Tibial artery (tissue), 4 donors: ENCODE results near the gene VAPA.

Experiments used
- DNase-seq, 2 donors: peaks; one replicate each; pipeline ENCODE4 v3.0.0-alpha.2; 2019
- H3K27ac ChIP-seq, 2 donors: fragments of 200-600 bp; sonication (generic) in 1 of 2; 1 replicate in 1 of 2; 2 replicates in 1 of 2; pipeline ENCODE4 v1.5.1; 2018 to 2019; ENCODE audit warnings: mild to moderate bottlenecking in 1 of 2
- H3K27me3 ChIP-seq, 2 donors: fragments of 200-600 bp; sonication (generic) in 1 of 2; one replicate each; pipeline versions ENCODE4 v1.5.1 to v1.6.0; 2016 to 2019
- H3K36me3 ChIP-seq, 3 donors: fragments of 200-600 bp; sonication (generic) in 2 of 3; one replicate each; pipeline ENCODE4 v1.5.1; 2016 to 2019; ENCODE audit warnings: mild to moderate bottlenecking in 2 of 3
- H3K4me1 ChIP-seq, 4 donors: fragments of 200-600 bp; sonication (generic) in 2 of 4; 1 replicate in 3 of 4; 2 replicates in 1 of 4; pipeline ENCODE4 v1.5.1; 2016 to 2019
- H3K4me3 ChIP-seq, 2 donors: fragments of 200-600 bp; sonication (generic) in 1 of 2; 1 replicate in 1 of 2; 2 replicates in 1 of 2; pipeline ENCODE4 v1.5.1; 2018 to 2019; ENCODE audit warnings: mild to moderate bottlenecking in 2 of 2
- H3K9me3 ChIP-seq, 3 donors: fragments of 200-600 bp; sonication (generic) in 1 of 3; one replicate each; pipeline ENCODE4 v1.5.1; 2016 to 2019
- CTCF ChIP-seq, 2 experiments: fragments of 200-600 bp in 1 of 2; fragments of 450-650 bp in 1 of 2; IDR thresholded peaks; one replicate each; pipeline ENCODE4 v1.5.1; 2017 to 2019; ENCODE audit warnings: antibody characterized with exemption in 2 of 2, mild to moderate bottlenecking in 1 of 2, moderate library complexity in 1 of 2
- intact Hi-C: fragments of 100-400 bp; cut with DNase I; formaldehyde crosslinking; loops from one replicate; pipeline ENCODE4 v1.15.0; 2023; ENCODE audit warnings: low total_unique reads

The VAPA gene

GRCh38 chr18:9916808-9917207, 3.0 kb downstream of the VAPA start:
- intact Hi-C loops, result loop anchor here (10.0 kb wide), 3 partner anchors 112 to 302 kb away; partner anchors contain the start of genes PPP4R1 and RAB31
- peaks cover 0 to 65% (median 41%) of the 10 kb centered on the region in 4 donors for H3K4me1 ChIP-seq
- H3K27ac ChIP-seq, result peak overlapping the region; percentile 96 to 100
- H3K36me3 ChIP-seq, result no peaks in the 10 kb centered on the region
- H3K4me3 ChIP-seq, result peak overlapping the region; percentile 90 to 99
- H3K9me3 ChIP-seq, result no peaks in the 10 kb centered on the region
- no peak for DNase-seq
- no peak for TF ChIP-seq CTCF (IDR thresholded peaks at IDR 0.05)
- no peaks in the 10 kb centered on the region for H3K27me3 ChIP-seq

GRCh38 chr18:9918016-9918680, 4.3 kb downstream of the VAPA start:
- no peak for TF ChIP-seq CTCF (IDR thresholded peaks at IDR 0.05)
- intact Hi-C loops, result loop anchor here (10.0 kb wide), 3 partner anchors 113 to 303 kb away; partner anchors contain the start of genes PPP4R1 and RAB31
- no peaks in the 10 kb centered on the region for H3K36me3 ChIP-seq
- H3K4me3 ChIP-seq, result peak overlapping the region in 1 of 2 donors; percentile 0
- H3K9me3 ChIP-seq, result no peaks in the 10 kb centered on the region
- H3K27ac ChIP-seq, result peak overlapping the region; percentile 42 to 44
- no peak for DNase-seq
- H3K4me1 ChIP-seq, result peaks cover 0 to 73% (median 44%) of the 10 kb centered on the region in 4 donors
- no peaks in the 10 kb centered on the region for H3K27me3 ChIP-seq

- H3K9me3 ChIP-seq, result no peaks in the 10 kb centered on the region
- H3K36me3 ChIP-seq, result no peaks in the 10 kb centered on the region
- H3K27ac ChIP-seq, result no peak overlapping the region
- intact Hi-C loops, result loop anchor here (10.0 kb wide), 3 partner anchors 115 to 305 kb away; partner anchors contain the start of genes PPP4R1 and RAB31
- DNase-seq, result no peak
- H3K27me3 ChIP-seq, result no peaks in the 10 kb centered on the region
- peaks cover 0 to 88% (median 47%) of the 10 kb centered on the region in 4 donors for H3K4me1 ChIP-seq
- no peak for TF ChIP-seq CTCF (IDR thresholded peaks at IDR 0.05)
- H3K4me3 ChIP-seq, result no peak overlapping the region
Observed at GRCh38 chr18:9919564-9920232, 5.9 kb downstream of the VAPA start.

GRCh38 chr18:9922592-9923311, 8.9 kb downstream of the VAPA start:
- Histone ChIP-seq H3K27me3 (no peaks in the 10 kb centered on the region), H3K36me3 (no peaks in the 10 kb centered on the region), H3K27ac (peak overlapping the region in 1 of 2 donors; percentile 41), H3K4me3 (no peak overlapping the region), H3K4me1 (peaks cover 0 to 98% (median 58%) of the 10 kb centered on the region in 4 donors), H3K9me3 (no peaks in the 10 kb centered on the region)
- no peak for DNase-seq
- intact Hi-C loops, result no loop called here
- no peak for TF ChIP-seq CTCF (IDR thresholded peaks at IDR 0.05)

- Histone ChIP-seq H3K27ac (peak overlapping the region; percentile 52 to 64), H3K4me3 (no peak overlapping the region), H3K36me3 (no peaks in the 10 kb centered on the region), H3K9me3 (no peaks in the 10 kb centered on the region), H3K4me1 (peaks cover 0 to 98% (median 44%) of the 10 kb centered on the region in 4 donors), H3K27me3 (no peaks in the 10 kb centered on the region)
- no peak for DNase-seq
- no peak for TF ChIP-seq CTCF (IDR thresholded peaks at IDR 0.05)
- intact Hi-C loops, result no loop called here
Observed at GRCh38 chr18:9924371-9924943, 10.6 kb downstream of the VAPA start.
